HepG2 (cell line): Measurements from ENCODE around the gene TMEM253. TPM values are rescaled to one million over a fixed set of nuclear protein-coding genes. Genes with fewer than 3 reads are reported as not detected.
A peak's percentile ranks its signal among the peaks of the same experiment; 100 is the strongest.

Experiments
- ARNT ChIP-seq: fragments of 450-650 bp; IDR thresholded peaks from 2 replicates; pipeline ENCODE4 v1.6.1; 2017
- BCL6 ChIP-seq: IDR thresholded peaks from 2 replicates; pipeline ENCODE4 v1.6.1; 2016; ENCODE audit warnings: missing genetic modification reagents, missing compliant biosample characterization
- DRAP1 ChIP-seq: IDR thresholded peaks from 2 replicates; pipeline ENCODE4 v1.6.1; 2016; ENCODE audit warnings: missing genetic modification reagents, missing compliant biosample characterization
- FOXM1 ChIP-seq: sonication (generic); formaldehyde crosslinking; IDR thresholded peaks from 2 replicates; pipeline ENCODE4 v1.5.0; 2020; ENCODE audit warnings: missing genetic modification reagents
- GABPA ChIP-seq, 2 experiments: IDR thresholded peaks; 2 replicates each; pipeline ENCODE4 v1.6.1; 2011 to 2016; ENCODE audit warnings: low read depth in 2 of 2, low read length in 1 of 2, missing biosample characterization in 1 of 2, missing genetic modification characterization in 1 of 2
- GATAD1 ChIP-seq: IDR thresholded peaks from 2 replicates; pipeline ENCODE4 v1.6.1; 2016; ENCODE audit warnings: missing genetic modification reagents, missing compliant biosample characterization
- KAT8 ChIP-seq: IDR thresholded peaks from 2 replicates; pipeline ENCODE4 v1.6.1; 2016; ENCODE audit warnings: missing genetic modification reagents, missing compliant biosample characterization
- MTA3 ChIP-seq: sonication (generic); formaldehyde crosslinking; IDR thresholded peaks from 2 replicates; pipeline ENCODE4 v1.4.0; 2020; ENCODE audit warnings: missing genetic modification reagents
- PRDM10 ChIP-seq: sonication (generic); formaldehyde crosslinking; IDR thresholded peaks from 2 replicates; pipeline ENCODE4 v1.4.0; 2020; ENCODE audit warnings: low read depth, missing genetic modification reagents
- SALL1 ChIP-seq: sonication (generic); formaldehyde crosslinking; IDR thresholded peaks from 2 replicates; pipeline ENCODE4 v1.8.0; 2022; ENCODE audit warnings: mild to moderate bottlenecking, missing genetic modification reagents
- ZBTB43 ChIP-seq: sonication (generic); formaldehyde crosslinking; conservative IDR thresholded peaks from 2 replicates; pipeline ENCODE4 v1.4.0; 2020; ENCODE audit warnings: missing genetic modification reagents
- ZFY ChIP-seq: sonication (generic); formaldehyde crosslinking; IDR thresholded peaks from 2 replicates; pipeline ENCODE4 v1.4.0; 2020; ENCODE audit warnings: missing genetic modification reagents
- ZNF136 ChIP-seq: sonication (generic); formaldehyde crosslinking; IDR thresholded peaks from 2 replicates; pipeline ENCODE4 v1.8.1; 2022; ENCODE audit warnings: low read depth, mild to moderate bottlenecking, moderate library complexity, missing genetic modification reagents
- ZNF282 ChIP-seq: fragments of 450-650 bp; IDR thresholded peaks from 2 replicates; pipeline ENCODE4 v1.6.1; 2018; ENCODE audit not compliant: partially characterized antibody
- ZNF430 ChIP-seq: sonication (generic); formaldehyde crosslinking; IDR thresholded peaks from 2 replicates; pipeline ENCODE4 v1.9.0; 2021; ENCODE audit warnings: mild to moderate bottlenecking, missing genetic modification reagents
- ZNF704 ChIP-seq: sonication (generic); formaldehyde crosslinking; IDR thresholded peaks from 2 replicates; pipeline ENCODE4 v1.8.1; 2023; ENCODE audit warnings: mild to moderate bottlenecking, inconsistent platforms, moderate library complexity, missing genetic modification reagents, borderline replicate concordance
- polyA plus RNA-seq, 8 experiments: library from polyadenylated mRNA; depleted of rRNA in 3 of 8; stranded (reverse) in 7 of 8; unstranded in 1 of 8; fragments of >200 nt; fragmentation: Illumina TruSeq in 4 of 8; extraction: Trizol in 4 of 8; gene quantifications; 2 replicates each; pipeline versions ENCODE4 v1.2.1 to v1.2.3, GENCODE V29; 2011 to 2016; ENCODE audit warnings: low read depth in 4 of 8, missing spikeins in 1 of 8, mixed read lengths in 1 of 8; ENCODE audit not compliant: insufficient read depth in 1 of 8
- total RNA-seq, 5 experiments: library from RNA; depleted of rRNA; stranded (reverse); fragments of >200 nt; fragmentation: Illumina TruSeq; extraction: Trizol; gene quantifications; 2 replicates each; pipeline ENCODE4 v1.2.3, GENCODE V29; 2016; ENCODE audit warnings: low read depth in 1 of 5
- TF ChIP-seq, protein P1 (sequence below): sonication (generic); formaldehyde crosslinking; IDR thresholded peaks from 2 replicates; pipeline ENCODE4 v1.8.0; 2022; ENCODE audit warnings: missing genetic modification reagents, mild to moderate bottlenecking, moderate library complexity, borderline replicate concordance
- TF ChIP-seq, protein P2 (sequence below): IDR thresholded peaks from 2 replicates; pipeline ENCODE4 v1.6.1; 2016; ENCODE audit warnings: mild to moderate bottlenecking

The TMEM253 gene
- total and polyA plus RNA-seq, 2 of the 13 experiments (the other 11 are each of a cell fraction or from before 2014, with no cell fraction given): 0.29 to 0.45 TPM

DNA sequence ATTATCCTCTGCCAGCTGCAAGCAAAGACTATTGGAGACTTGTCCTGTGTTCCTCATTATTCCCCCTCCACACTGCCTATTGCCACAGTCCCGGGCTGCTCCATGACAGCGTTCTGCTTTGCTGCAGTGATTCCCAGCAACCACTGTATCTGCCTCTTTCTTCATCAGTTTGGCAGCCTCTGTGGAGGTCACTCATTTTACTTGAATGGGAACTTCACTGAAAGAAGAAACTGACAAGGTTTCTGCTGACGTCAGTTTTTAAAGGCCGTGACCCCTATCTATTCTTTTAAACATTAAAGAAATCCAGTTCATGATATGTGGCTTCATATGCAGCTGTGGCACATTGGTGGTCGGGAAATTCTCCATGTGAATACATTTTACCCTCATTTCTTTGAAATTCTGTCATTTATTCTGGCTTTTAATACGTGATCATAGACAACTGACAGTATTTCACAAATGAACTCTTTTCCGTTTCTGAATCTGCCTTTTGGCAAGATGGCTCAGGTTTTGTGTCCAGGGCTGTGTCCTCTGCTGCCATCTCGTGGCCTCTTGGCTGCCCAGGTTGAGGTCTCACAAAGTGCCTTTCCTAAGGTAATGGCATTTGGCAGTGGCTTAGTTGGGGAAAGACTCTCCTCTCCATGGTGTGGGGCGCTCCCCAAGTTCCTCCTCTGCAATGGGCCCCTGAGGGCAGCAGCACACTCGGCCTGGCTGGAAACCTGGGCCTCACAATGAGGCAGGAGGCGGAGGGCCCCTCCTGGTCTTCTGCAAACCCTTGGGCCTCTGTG is 5.8 kb downstream of the TMEM253 start (continued):
- TF ChIP-seq ZNF430: peak; percentile 30; the same call in 1 of the 2 replicates
- 0 out of 2 replicates have a peak, but pooled peaks have one; percentile 1 for TF ChIP-seq ZNF136 (CRISPR knock-in tag)
- TF ChIP-seq, protein P1, sequence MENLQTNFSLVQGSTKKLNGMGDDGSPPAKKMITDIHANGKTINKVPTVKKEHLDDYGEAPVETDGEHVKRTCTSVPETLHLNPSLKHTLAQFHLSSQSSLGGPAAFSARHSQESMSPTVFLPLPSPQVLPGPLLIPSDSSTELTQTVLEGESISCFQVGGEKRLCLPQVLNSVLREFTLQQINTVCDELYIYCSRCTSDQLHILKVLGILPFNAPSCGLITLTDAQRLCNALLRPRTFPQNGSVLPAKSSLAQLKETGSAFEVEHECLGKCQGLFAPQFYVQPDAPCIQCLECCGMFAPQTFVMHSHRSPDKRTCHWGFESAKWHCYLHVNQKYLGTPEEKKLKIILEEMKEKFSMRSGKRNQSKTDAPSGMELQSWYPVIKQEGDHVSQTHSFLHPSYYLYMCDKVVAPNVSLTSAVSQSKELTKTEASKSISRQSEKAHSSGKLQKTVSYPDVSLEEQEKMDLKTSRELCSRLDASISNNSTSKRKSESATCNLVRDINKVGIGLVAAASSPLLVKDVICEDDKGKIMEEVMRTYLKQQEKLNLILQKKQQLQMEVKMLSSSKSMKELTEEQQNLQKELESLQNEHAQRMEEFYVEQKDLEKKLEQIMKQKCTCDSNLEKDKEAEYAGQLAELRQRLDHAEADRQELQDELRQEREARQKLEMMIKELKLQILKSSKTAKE (CRISPR knock-in tag): no peak
- peak; percentile 74 for TF ChIP-seq SALL1 (CRISPR knock-in tag)
- TF ChIP-seq FOXM1 (CRISPR knock-in tag): no peak
- TF ChIP-seq PRDM10 (CRISPR knock-in tag): peak; percentile 37; the same call in 1 of the 2 replicates
- peak; percentile 54; the same call in 1 of the 2 replicates for TF ChIP-seq ZFY (CRISPR knock-in tag)
- TF ChIP-seq GABPA (IDR thresholded peaks at IDR 0.05; ENCODE audit: low read depth, low read length): no peak
- TF ChIP-seq GABPA (CRISPR knock-in tag; IDR thresholded peaks at IDR 0.05; ENCODE audit: low read depth): no peak
- TF ChIP-seq, protein P2, sequence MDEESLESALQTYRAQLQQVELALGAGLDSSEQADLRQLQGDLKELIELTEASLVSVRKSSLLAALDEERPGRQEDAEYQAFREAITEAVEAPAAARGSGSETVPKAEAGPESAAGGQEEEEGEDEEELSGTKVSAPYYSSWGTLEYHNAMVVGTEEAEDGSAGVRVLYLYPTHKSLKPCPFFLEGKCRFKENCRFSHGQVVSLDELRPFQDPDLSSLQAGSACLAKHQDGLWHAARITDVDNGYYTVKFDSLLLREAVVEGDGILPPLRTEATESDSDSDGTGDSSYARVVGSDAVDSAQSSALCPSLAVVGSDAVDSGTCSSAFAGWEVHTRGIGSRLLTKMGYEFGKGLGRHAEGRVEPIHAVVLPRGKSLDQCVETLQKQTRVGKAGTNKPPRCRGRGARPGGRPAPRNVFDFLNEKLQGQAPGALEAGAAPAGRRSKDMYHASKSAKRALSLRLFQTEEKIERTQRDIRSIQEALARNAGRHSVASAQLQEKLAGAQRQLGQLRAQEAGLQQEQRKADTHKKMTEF (CRISPR knock-in tag): peak; percentile 68
- TF ChIP-seq DRAP1: peak; percentile 59; the same call in 1 of the 2 replicates
- peak; percentile 48; the same call in 1 of the 2 replicates for TF ChIP-seq BCL6 (CRISPR knock-in tag)
- TF ChIP-seq MTA3: no peak
- peak; percentile 70; the same call in 1 of the 2 replicates for TF ChIP-seq GATAD1 (CRISPR knock-in tag)
- no peak for TF ChIP-seq ARNT
- TF ChIP-seq ZNF704 (CRISPR knock-in tag): peak; percentile 87; the same call in 1 of the 2 replicates
- TF ChIP-seq KAT8 (CRISPR knock-in tag): peak; percentile 75; the same call in 1 of the 2 replicates
- no peak for TF ChIP-seq ZNF282
- TF ChIP-seq ZBTB43 (CRISPR knock-in tag): 0 out of 2 replicates have a peak, but pooled peaks have one; percentile 41
